Effector CD8-positive, alpha-beta T cell (primary cell): ENCODE data around the gene CCDC134.

Source experiments
- DNase-seq: peaks from one replicate; lab custom pipeline; 2025; lab: John Stamatoyannopoulos, UW

The CCDC134 gene

DNA sequence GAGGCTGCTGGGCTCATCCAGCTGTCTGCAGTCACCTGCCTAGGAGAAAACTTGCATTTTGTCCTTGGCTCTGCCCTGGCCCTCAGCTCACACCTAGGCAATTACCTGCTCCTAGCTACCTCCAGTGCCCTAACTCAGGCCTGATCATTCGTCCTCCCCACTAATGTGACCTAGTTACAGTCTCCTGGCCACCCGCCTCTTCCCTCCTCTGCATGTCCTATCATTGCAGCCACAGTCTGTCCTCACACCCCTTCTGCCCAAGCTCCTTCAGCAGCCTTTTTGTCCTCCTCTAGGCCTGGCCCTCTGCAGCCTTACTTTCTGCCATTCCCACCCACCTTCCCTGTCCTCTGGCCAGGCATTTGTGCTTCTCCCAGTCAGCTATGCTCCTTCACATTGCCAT, 17.7 kb upstream of the CCDC134 start:
- no peak for DNase-seq

DNA sequence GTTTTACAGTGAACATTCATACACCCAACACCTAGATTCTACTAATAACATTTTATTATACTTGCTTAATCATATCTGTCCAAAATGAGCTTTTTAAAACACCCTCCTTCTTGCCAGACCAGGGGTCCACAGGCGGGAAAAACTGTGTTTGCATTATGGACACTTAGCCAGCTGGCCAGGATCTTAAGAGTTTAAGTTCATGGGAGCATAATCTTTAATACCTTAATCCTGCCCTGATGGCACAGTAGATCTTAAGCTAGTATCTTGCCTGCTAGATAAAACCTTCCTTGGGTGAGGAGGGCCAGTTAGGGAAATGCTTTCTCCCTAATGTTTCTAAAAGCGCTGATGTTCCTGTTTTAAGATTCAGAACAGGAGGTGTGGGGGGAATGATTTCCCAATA, 13.1 kb upstream of the CCDC134 start:
- no peak for DNase-seq

DNA sequence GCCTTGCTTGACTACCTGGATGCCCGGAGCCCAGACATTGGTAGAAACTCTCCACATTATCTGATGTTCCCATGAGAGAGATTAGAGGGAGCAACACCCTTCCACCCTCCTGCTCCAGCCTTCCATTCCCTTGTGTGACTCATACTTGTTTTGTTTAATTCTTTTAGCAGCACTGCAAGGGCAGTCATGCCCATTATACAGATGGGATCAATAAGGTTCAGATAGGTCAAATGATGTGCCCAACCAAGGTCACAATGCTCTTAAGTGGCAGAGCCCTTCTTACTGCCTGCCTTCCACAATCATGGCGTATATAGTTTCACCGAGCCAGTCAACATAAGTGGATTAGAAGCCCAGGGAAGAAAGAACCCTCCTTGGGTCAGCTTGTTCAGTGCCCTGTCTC, 6.6 kb upstream of the CCDC134 start:
- DNase-seq, result no peak

DNA sequence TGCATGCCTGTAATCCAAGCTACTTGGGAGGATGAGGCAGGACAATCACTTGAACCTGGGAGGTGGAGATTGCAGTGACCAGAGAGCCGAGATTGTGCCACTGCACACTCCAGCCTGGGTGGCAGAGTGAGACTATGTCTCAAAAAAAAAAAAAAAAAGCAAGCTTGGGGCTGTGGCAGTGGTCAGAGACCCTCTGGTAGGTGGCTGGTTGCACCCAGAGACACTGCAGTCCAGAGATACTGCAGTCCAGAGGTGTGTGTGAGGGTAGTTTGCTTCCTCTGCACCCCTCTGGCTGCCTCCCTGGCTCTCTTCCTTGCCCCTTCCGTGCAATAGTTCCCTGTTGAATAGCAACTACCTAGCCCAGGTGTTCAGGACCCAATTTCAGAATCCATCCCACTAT, 1.7 kb upstream of the CCDC134 start:
- no peak for DNase-seq

DNA sequence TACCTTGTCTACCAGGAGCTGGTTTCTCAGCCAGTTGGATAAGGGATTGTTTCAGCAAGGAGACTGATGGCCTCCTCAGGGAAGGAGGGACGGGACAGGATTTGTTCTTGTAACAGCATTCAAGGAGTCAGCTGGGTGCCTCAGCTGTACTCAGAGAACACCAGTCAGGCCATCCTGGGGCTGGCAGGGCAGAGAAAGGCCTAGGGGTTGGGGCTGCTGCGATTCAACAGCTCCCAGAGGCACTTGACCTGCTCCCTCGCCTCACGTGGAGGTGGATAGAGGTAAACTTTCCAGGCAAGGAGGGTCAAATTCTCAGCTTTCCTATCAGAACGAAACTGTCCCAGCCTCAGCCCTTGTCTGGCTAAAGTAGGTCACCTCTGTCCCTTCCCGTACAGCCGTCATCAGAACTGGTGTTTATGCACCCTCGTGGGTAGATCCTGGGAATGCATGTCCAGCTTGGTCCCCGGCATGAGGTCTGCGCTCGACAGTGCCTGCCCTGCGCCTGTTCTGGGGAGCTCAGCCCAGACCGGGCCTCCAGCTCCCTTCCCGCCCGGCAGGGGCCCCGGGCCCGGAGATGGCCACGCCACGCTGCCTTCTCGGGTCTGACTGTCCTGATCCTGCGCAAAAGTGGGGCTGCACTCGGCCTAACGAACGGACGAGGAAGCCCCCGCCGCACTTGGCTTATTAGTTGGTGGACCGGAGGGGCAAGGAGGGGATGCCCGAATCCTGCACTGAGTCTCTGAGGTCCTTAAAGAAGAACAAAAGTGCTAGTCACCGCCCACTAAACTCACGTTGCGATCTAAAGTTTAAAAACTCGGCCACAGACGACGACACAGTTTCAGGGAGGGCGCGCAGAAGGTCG, 762 bp upstream of the CCDC134 start:
- DNase-seq, result no peak

DNA sequence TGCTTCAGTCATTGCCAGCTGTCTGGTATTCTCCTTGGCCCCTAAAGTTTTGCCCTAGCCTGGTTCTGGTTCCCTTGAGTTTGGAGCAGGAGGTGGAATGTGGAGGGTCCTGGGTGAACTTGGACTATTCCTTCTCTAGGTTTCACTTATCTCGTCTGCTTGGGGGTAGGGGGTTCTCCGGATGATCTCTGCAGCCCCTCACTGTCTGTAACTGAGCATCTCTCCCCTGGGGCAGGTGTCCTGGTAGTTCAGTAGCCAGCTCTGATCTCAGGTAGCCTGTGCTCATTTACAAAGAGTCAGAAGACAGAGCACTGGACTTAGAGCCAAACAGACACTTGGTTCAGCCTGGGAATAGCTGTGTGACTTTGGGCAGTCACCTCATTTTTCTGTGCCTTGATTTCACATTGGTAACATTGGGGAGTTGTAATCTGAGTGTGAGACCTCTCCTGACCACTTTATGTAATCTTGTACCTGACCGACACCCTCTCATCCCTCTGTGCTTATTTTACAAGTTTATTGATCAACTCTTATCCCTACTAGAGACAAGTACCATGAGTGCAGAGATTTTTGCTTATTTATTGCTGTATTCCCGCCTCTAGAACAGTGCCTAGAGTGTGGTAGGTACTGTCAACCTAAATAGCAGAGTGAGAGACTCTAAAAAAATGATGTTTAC, 804 bp downstream of the CCDC134 start:
- DNase-seq, result no peak

DNA sequence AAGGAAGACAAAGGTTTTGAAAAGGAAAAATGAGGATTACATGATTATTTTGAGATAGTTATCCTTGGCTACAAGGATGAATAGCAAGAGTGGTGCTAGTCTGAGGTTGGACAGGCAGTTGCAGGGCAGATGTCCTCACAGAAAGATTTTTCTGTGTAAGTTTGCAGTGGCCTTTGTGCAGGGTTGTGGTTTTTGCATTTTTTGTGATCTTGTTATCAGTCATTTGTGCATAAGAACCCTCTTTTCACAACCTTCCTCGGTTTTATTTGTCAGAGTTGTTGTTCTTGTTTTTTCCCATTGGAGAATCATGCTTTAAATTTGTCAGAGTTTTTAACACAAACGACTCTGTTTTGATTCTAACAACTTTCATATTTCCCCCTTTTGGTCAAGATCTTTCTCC, 1.4 kb downstream of the CCDC134 start:
- no peak for DNase-seq

DNA sequence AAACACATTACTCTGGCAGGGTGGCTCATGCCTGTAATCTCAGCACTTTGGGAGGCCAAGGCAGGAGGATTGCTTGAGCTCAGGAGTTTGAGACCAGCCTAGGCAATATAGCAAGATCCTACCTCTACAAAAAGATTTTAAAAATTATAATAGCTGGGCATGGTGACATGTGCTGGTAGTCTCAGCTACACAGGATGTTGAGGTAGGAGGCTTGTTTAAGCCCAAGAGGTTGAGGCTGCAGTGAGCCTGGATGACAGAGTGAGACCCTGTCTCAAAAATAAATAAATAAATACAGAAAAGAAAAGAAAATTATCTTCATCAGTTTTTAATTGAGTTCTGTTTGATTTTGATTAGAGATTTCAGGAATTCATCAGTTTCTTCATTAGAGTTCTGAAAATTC, 5.2 kb downstream of the CCDC134 start:
- DNase-seq, result no peak

DNA sequence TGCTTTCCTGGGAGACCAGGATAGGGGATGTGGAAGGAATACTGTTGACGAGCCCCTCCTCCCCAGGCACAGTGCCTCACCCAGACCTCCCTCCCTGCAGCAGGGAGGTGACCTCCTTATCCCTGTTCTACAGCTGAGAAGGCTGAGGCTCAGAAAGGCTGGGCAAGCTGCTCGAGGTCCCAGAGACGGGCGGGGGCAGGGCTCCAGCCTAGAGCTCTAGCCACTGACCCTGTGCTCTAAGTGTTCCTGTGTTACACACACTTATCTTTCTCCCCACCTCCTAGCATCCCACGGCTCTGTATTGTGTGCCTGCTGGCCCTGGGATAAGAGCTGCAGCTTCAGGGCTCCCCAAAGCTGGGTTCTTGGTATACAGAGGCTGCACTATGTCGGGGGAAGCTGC, 7.9 kb downstream of the CCDC134 start:
- DNase-seq, result no peak

DNA sequence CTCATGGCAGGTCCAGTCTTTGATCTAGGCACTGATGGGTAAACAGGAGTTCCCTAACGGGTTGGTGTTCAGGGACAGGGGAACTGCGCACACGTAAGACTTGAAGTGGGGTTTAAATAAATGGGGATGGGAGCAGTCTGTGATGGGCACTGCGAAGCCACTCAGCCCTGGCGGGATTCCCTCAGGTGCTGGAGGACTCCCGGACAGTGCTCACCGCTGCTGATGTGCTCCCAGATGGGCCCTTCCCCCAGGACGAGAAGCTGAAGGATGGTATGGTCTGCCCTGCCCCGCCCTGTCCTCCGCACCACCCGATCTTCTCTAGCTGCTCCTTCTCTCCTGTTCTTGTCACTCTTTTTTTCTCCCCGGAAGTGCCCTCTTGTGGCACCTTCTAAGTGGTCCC, 9.5 kb downstream of the CCDC134 start:
- DNase-seq, result no peak

DNA sequence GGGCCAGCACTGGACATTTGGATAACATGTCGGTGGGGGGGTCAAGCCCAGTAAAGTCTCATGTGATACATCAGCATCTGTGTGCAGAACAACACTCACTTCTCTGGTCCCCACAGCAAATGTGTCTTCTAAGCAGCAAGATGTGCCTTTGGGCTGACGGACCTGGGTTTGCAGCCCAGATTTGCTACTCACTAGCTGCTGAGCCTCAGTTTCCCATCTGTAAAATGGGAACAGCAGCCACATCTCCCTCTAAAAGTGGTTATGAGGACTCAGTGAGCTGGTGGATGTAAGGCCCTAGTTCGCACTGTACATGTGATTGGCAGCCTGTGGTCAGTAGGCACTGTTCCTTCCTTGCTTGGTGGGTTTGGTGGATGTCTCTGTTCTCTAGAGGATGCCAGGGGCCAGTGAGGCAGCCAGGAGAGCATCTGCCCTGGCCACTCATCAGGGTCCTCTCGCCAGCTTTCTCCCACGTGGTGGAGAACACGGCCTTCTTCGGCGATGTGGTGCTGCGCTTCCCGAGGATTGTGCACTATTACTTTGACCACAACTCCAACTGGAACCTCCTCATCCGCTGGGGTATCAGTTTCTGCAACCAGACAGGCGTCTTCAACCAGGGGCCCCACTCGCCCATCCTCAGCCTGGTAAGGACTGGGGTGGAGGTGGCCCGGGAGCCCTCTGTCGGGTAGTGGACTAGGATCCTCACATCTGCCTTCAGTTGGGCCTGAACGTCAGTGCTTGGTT, 12.5 kb downstream of the CCDC134 start:
- DNase-seq, result no peak

DNA sequence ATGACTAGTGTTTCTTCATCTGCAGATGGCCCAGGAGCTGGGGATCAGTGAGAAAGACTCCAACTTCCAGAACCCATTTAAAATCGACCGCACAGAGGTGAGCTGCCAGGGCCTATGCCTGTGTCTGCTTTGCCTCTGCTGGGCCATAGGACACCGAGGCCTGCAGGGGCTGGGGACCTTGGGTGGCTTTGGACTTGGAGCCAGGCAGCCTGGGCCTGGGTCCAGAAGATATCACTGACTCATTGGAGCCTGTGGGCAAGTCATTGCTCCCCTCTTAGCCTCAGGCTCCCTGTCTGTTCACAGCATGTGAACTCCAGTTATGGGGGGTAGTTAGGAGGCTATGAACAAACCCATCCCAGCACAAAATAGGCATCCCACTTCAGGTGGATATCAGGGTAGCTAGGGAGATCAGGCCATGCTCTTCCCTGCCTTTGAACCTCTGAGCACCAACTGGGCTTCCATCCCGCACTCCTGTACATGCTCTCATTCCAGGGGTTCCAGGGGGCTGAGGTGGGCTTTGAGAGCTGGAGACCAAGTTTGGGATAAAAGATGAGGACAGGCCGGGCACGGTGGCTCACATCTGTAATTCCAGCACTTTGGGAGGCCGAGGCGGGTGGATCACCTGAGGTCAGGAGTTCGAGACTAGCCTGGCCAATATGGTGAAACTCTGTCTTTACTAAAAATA, 13.4 kb downstream of the CCDC134 start:
- DNase-seq, result no peak

DNA sequence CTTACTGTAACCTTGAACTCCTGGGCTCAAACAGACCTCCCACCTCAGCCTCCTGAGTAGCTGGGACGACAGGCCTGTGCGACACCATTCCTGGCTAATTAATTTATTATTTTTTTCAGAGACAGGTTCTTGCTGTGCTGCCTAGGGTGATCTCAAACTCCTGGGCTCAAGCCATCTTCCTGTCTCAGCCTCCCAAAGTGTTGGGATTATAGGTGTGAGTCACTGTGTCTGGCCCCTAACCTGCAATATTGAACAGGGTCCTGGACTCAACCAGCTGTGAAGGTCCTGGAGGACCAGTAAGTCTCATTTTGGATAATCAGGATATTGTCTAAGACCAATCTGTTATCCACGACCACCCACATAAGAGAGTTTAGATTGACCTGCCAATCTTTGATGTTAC, 15.2 kb downstream of the CCDC134 start:
- no peak for DNase-seq

DNA sequence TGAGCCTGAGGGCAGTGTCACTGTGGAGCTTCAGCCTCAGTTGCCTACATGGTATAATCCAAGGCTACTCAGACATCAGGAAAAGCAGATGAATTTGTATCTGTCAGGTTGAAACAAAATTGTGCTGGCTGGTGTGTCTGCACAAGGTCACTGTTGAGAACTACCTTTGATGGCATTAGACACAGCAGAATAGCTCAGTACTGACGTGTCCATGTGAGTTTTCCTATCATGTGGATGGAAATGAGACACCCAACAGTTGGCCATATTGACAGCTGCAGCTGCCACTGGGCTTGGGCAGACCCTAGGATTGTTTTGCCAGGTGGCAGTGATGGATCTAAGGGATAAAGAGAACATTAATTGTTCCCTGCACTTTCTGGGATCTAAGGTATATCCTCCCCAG, 15.8 kb downstream of the CCDC134 start:
- DNase-seq, result no peak

DNA sequence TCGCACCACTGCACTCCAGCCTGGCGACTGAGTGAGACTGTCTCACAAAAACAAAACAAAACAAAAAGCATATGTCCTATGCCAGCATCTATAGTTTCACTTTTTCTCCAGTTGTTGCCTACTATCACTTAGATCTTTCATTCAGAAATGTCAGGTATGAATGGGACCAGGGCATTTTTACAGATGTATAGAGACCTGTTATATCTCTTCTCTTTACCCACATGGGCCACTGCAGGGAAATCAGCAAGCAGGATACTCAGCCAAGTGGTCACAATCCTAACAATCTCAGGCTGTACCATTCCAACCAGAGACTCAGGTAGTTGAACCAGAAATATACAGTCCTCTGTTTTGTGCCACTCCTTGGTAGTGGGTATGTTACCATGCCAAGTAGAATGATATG, 16.4 kb downstream of the CCDC134 start:
- no peak for DNase-seq

DNA sequence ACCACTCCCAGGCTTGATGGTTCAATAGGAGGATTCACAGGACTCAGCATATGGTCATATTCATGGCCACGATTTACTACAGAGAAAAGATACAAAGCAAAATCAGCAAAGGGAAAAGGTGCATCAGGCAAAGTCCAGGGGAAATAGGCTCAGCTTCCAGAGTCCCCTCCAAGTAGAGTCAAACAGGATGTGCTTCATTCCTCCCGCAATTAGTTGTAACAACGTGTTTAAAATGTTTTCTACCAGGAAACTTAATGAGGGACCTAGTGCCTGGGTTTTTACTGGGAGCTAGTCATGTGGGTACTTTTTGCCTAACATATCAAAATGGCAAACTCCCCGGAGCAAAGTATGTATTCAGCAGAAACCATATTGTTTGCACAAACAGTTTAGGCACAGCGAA, 17.5 kb downstream of the CCDC134 start:
- DNase-seq, result no peak

DNA sequence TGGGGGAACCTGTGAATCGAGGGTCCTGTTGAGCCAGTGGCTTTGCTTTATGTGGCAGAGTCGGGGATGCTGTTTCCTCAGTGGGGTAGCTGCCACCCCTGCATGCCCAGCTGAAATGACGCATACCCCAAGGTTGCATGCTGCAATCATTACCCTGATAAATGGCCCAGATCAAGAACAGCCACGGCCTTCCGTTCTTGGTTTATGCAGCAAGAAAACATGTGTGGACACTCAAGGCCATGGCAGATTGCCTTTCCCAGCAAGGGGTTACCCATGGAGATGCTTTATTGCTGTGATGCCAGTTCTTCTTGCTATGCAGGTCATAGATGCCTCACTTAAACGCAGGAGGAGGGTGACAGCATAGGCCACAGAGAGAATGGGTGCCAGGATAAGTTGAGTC, 18.1 kb downstream of the CCDC134 start:
- DNase-seq, result no peak

DNA sequence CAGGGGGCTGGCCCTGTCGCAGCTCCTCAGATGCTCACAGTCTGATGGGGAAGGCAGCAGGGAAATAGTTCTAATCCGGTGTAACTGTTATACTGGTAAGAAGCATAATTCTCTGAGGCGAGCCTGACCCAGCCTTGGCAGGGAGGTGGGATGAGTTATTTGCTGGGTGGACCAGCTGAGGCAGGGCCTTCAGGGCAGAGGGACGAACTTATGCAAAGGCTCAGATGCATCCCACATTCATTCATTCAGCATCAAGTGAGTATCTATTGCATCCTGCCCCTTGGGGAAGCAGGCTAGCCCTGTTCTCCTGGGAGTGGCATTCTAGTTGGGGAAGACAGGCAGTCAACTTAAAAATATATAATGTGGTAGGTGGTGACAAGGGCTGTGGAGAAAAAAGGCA, 18.8 kb downstream of the CCDC134 start:
- DNase-seq, result no peak

DNA sequence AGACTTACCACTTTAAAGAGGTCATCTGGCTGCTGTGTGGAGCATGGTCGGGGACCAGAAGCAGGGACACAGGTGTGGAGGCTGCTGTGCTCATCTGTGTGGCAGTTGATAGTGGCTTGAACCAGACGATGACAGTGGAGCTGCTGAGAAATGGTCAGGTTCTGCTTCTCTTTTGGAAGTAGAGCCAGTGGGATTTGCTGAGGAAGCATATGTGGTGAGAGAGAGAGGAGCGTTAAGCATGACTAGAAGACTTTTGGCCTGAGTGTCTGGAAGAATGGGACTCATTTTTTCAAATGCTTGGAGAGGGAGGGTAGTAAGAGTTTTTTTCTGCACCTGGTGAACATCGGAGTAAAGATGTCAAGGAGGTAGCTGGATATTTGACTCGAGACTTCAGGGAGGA, 20.0 kb downstream of the CCDC134 start:
- no peak for DNase-seq

DNA sequence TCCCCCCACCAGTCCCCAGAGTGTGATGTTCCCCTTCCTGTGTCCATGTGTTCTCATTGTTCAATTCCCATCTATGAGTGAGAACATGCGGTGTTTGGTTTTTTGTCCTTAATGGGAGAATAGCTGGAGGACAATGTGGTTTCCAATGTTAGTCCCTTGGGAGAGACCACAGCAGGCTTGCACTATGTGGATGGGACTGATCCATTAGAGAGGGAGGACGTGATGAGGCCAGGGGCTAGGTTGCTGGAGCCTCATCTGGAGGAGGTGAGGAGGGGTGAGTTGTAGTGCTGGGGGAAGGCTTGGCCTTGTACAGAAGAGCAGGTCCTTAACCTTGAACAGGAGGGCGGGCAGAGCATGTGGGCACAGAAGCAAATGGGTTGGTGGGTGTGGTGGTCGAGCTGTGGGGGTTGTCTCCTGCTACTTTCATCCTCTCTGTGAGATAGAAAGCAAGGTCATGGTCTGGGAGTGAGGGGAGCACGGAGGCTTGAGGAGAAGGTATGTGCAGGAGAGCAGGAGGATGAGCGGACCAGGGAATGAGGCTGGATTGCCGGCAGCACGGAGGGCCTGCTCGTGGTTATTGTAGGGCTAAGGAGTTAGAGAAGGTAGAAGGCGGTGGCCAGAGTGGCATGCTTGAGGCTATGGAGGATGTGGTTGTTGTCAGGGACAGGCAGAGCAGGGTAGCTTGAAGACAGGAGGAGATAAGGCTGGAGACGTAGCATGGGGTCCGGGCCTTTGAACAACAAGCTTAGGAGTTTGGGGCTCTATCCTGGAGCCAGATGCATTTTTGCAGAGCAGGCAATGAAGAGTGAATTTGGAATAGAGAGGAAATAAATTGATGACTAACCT, 21.2 kb downstream of the CCDC134 start:
- DNase-seq, result no peak

DNA sequence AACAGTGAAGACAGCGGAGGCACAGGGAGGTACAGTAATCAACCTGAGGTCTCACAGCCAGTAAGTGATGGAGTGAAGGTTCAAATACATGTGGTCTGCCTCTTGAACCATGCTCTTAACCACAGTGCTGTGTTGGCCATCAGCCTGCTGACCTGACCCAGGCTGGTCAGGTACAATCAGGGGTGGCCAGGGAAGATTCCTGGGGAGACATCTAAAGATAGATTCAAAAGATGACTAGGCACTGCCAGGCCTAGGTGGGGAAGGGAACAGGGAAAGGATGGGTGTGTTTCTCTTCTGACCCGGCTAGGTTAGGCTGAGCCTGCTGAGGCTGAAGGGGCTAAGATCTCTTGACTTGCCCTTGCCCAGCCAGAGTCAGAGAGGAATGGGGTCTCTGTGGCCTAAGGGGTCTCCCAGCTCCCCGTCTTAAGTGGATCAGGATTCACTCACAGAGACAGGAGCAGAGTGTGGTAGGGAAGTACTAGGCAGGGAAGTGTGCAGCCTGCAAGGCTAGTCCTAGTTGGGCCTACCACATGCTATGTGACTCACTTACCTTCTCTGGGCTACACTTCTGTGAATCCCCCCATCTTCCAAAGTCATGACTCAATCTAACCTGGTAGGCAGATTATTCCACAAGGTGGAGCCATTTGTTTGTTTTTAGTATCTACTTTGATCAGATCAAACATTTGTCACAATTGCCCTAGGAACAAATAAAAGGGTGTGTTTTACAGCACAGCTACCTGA, 22.0 kb downstream of the CCDC134 start:
- DNase-seq, result no peak
